ENCODE data around the gene FYCO1.

The FYCO1 gene

DNA sequence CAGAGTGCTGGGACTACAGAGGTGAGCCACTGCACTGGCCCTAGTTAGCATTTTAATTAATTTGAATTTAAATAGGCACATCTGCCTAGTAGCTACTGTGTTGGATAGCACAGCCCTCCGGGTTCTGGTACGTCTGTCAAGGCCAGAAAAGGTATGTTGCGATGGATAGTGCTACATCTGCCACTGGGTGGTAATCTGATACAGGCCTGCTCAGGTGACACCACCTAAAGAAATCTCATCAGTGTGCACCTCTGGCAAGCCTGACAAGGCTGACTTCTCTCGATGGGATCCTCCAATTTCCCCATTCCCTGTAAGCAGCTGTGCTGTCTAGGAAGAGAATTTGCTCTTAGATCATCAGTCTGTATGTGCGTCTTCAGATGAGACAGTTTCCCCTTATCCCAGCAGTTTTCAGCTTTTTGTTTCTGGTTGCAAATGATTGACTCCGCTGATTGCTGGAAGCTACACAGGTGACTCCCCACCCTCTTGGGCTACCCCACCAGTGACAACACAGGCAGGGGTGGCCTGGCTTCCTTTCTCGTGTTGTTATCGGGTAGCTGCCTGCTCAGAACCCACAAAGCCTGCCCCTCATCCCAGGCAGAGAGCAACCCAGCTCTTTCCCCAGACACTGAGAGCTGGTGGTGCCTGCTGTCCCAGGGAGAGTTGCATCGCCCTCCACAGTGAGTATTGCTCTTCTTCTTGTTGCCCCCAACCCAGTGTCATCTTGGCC lies 109.5 kb downstream of the FYCO1 start, which contains the start of gene CCR9:
TSS of gene CCR9 (plus strand) at position 565 of the 727 bp plus-strand sequence. CDS start 8,391 bp downstream, outside the sequence.
- DNase-seq (ENCODE audit: low read depth) = no peak

DNA sequence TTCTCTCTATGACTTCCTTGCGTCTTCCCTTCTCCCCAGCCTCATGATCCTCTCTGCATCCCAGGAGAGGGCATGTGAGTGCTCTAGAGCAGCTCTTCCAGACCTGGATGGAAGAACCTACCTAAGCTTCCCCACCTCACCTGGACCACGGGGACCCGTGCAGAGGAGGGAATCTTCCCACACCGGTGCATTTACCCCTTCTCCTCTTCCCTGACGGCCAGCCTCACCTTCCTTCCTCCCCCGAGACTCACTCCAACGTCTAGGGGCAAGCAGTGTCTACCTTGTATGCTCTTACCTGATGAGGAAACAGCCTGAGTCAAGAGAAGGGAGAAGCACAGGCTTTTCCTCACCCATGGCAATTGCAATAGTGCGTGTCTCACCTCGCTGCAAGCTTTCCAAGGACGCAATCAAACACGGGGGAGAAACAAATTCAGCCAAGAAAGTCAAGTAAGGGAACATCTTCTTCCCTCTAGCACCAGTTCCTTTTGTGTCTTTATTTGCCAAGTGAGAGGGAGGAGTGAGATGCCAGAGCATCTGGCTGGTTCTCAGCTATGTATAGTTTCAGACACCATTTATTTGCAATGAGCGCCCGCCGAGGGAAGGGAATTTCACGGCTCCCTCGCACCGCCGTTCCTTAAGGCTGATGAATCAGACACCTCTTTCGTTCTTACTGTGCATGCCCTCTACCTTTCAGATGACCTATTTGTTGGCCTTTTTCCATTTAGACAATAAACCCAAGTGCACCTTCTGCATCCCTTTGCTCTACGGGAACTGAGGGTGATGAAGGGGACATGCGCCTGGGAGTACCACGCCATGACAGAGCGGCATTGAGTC lies 111.0 kb downstream of the FYCO1 start:
- DNase-seq (ENCODE audit: low read depth) = no peak

DNA sequence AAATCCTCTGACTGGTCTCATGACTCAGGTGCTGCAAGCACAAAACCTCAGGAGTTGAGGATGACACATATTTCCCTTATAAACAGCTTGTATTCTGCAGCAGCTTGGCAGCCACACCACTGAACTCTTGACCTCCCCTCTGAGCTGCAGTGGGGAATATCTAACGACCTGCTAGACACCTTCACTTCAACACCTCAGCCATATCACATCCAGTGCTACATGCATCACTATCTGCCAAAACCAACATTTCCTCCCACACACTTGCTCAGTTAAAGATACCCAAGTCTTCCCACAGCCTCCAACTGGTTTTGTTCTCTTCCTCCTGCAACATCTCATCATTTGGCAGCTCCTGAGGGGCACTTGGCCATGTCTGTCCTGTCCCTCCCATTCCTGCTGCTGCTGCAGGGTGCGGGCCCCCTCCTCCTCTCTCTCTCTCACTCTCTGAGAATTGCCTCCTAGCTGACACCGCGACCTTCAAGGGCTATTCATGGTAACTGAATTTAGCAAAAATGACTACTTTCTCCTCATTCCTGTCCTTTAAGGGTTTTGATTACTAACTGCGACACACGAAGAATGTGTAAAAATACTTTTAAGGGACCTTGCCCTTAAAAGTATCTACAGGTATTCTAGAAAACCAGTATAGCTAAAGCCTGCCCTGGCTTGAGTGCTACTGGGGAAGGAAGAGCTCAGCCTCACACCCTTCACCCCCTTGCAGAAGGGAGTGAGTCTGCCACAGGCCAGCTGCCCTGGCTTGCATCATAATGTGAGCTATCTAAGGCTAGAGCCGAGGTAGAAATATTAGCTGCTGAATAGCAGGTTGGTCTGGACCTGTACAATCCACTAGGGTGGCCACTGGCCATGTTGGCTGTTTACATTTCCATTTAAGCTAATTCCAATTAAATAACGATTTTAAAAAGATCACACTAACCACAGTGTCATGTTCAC lies 114.3 kb downstream of the FYCO1 start:
- peak; percentile 8 for DNase-seq (ENCODE audit: low read depth)

DNA sequence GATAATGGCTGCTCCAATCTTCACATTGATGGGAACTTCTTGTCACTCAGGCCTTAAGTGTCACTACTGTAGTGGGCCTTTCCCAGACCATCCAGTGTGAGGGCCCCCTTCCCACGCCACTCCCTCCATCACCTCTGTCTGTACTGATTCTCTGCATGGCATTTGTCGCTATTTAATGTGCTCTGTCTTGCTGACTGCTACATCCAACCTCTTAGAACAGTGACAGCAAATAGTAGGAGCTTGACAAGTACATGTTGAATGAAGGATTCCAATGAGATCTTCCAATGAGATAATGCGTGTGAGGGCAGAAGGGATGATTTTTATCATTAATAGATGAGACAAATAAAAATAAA lies 114.9 kb downstream of the FYCO1 start:
- DNase-seq (ENCODE audit: low read depth) = no peak

DNA sequence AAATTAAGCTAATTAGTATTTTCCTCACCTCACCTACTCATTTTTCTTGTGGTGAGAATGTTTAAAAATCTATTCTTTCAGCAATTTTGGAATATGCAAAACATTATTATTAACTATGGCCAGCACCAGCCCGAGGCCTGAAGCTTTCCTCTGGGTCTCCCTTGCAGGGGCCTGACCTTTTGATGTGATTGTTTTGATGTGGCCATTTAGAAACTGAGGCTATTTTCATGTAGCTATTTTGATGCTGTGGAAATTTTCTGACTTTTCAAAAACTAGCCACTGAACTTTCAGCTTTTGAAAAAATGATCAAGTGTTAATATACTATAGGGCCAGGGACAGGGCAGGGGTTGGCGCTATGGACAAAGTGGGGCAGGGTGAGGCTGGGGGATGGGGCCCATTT lies 117.5 kb downstream of the FYCO1 start:
- DNase-seq (ENCODE audit: low read depth) = no peak

DNA sequence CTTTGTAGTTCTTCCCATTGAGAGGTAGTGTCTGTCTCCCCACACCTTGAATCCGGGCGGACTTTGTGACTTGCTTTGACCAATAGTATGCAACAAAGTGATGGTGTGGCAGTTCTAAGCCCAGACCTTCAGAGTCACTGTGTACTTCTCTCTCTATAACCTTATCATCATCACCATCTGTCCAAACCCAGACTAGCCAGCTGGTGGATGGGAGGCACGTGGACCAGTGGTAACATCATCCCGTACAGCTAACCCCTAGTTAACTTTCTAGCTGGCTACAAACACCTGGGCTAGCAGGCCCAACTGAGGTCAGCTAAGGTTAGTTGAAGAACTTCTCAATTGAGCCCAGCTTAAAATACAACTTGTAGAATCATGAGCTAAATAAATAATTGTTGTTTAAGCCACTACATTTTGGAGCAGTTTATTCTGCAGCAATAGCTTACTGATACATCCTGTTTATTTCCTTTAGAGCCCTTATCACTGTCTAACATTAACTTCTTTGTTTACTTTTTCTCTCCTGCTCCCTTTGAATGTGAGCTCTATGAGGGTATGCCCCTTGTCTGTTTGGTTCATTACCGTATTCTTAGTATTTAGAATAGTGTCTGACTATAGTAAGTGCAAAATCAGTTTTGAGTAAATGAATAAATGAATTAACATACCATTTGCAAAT lies 120.8 kb downstream of the FYCO1 start:
- DNase-seq (ENCODE audit: low read depth) = no peak

DNA sequence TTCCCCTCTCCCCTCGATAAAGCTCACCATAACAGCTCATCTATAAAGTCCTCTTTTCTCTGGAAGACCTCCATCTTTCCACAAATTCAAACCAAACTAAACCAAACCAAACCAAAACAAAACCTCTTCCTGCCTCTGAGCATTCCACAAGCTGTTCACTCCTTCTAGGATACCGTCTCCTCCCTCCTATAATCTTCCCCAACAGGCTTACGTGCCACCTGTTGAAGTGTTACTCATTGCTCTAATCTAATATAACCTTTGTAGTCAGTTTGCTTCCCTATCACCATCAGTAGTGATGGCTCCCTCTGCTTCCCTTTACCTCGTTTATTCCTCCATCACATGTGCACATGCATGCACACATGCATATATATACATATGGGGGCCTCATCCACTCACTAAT lies 122.0 kb downstream of the FYCO1 start:
- DNase-seq (ENCODE audit: low read depth) = no peak

DNA sequence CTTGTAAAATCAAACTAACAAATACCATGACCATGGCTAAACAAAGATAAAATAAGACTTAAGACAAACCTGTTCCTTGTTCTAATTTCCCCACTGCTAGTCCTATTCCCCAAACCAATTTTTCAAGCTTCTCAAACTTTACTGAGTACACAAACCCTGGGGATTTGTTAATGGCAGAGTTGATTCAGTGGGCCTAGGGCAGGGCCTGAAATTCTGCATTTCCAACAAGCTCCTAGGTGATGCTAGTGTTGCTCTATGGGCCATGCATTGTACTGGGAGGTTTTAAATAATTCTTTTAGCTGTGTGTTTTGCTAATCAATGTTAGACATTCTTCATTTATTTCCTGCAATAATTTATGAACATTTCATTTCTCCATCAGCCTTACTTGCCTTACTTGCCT lies 122.6 kb downstream of the FYCO1 start:
- DNase-seq (ENCODE audit: low read depth) = no peak

DNA sequence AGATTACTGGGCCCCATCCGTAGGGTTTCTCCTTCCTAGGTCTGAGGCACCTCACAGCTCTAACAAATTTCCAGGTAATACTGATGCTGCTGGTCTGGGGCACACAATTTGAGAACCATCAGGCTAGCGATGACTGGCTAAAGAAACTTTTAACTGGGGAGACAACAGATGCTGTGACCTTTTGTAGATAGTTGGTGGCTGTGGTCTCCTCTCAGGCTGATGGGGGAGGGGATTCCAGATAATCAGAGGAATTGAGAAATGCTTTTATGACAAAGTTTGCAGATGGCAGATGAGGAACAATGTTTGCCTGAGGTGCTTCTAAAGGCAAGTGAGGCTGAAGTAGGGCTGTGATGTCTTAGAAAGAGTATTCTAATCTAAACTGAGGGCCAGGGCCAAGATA lies 123.1 kb downstream of the FYCO1 start:
- no peak for DNase-seq (ENCODE audit: low read depth)

DNA sequence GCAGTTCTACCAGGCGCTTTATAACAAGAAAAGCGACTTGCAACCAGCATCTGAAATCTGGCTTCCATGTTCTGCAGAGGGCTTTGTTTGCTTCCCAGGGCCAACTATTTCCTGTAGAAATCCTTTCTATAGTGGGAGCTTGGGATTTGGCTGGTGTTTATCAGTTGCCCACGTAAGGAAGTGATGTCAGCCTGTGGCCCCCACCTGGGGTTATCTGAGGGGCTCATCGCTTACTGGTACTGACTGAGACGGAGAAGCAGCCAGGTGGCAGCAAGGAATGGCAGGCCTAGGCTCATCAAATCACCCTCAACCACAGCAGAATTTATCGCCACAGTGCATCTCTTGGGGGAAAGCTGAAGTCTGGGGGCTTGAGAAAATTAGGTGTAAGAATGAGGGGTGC lies 123.8 kb downstream of the FYCO1 start:
- DNase-seq (ENCODE audit: low read depth) = no peak

DNA sequence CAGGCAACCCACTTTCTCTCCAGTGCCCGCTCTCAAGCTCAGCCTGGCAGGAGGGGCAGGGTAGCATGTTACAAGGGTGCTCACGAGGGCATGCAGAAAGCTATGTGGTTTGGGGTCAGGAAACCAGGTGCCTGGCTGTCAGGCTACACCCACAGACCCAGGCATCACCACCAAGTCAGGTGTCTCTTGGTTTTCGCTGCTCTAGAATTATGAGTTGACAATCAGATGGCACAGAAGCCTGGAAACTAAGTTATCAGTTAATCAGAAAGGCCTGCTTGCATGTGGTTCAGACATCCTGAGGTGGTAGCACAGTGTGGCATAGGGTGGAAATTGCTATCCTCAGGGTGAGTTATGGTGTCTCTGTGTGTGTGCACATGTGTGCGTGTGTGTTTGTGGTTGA lies 125.5 kb downstream of the FYCO1 start:
- peak; percentile 35 for DNase-seq (ENCODE audit: low read depth)

DNA sequence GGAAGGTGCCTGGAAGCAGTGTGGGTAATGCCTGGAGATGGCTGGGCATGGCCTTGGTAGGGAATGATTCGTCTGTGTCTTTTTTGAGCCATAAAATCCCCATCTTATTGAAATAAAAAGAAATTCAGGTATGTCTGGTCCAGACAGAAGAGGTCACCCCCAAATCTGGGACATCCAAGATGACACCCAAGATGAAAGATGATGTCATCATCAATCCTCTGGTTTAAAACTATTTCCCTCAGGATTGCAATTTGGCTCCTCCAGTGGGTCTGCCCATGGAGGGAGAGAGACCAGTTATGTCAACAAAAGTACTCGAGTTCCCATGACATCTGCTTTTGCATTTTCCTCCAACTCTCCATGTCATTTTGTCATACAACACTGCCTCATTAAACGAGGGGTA lies 126.0 kb downstream of the FYCO1 start:
- no peak for DNase-seq (ENCODE audit: low read depth)

DNA sequence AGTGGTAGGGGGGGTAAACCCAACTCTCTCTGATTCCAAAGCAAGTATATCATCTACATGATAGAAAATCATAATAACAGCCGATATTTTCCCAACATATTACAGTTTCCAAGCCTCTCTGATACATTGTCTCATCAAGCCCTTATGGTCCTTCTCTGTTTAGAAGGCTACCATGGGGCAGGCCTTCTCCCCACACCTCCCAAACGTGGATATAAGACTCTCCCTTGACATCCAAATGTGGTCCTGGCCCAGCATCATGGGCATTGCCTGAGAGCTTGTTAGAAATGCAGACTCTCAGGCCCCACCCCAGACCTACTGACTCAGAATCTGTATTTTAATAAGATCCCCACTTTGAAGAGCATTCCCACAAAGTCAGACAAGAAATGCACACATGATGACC lies 127.0 kb downstream of the FYCO1 start:
- no peak for DNase-seq (ENCODE audit: low read depth)

DNA sequence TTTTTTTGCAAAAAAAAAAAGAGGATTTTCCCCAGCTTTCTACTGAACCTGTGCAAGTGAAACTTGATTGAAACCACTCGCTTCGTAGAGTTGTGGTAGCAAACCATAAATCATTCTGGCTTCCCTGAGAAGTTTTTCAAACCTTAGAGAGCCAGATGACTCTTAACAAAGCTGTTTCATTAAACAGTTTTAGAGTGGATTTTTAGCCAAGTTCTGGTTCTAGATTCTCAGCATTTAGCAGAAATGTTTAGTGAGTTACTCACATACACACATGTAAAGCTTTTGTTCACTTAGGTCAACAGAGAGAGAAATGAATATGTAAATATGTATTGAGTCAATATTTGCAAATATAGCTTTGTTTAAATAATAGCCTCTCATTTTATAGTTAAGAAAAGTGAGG lies 127.4 kb downstream of the FYCO1 start:
- DNase-seq (ENCODE audit: low read depth) = no peak

All from stimulated activated CD8-positive, alpha-beta memory T cell treated with anti-CD3 and anti-CD28 coated beads, Interleukin-15, amount 100 ng/mL, for 1 hour (primary cell).